Measurements from ENCODE around the gene STARD7.
A peak's percentile ranks its signal among the peaks of the same experiment; 100 is the strongest.

Gene STARD7

GRCh38 chr2:96253006-96253405, 44.4 kb upstream of the STARD7 start:
- Histone ChIP-seq H2BK12ac (ENCODE audit: low read length in 2 of 2) (no peak overlapping the region), H2AFZ (ENCODE audit: low read depth, low read length) (no peak overlapping the region), H3K4me2 (ENCODE audit: low read length, poor library complexity, severe bottlenecking) (no peak overlapping the region), H2BK5ac (ENCODE audit: low read depth, low read length, poor library complexity, severe bottlenecking) (no peak overlapping the region), H3K18ac (ENCODE audit: low read depth in 1 of 2, low read length in 2 of 2) (no peak overlapping the region), H3K79me1 (replicated peaks; ENCODE audit: low read length, poor library complexity, severe bottlenecking) (peaks cover 33% of the 10 kb centered on the region), H2BK15ac (ENCODE audit: low read depth, poor library complexity, severe bottlenecking) (no peak overlapping the region), H2BK120ac (ENCODE audit: low read depth, low read length) (no peak overlapping the region), H4K91ac (ENCODE audit: low read length) (no peak overlapping the region), H2AK5ac (ENCODE audit: low read length, severe bottlenecking) (no peak overlapping the region), H3K23ac (ENCODE audit: low read length in 2 of 2) (no peak overlapping the region), H3K27me3 (ENCODE audit: control insufficient read depth in 1 of 2, insufficient read depth in 1 of 2, low read length in 2 of 2) (no peaks in the 10 kb centered on the region), H3K36me3 (ENCODE audit: control insufficient read depth in 1 of 2, insufficient read depth in 2 of 2, low read depth in 1 of 2, low read length in 2 of 2) (peaks cover 44 to 55% of the 10 kb centered on the region in 2 experiments), H3K9me3 (ENCODE audit: control insufficient read depth, low read length) (no peaks in the 10 kb centered on the region), H3K27ac (ENCODE audit: low read length, poor library complexity, severe bottlenecking) (no peak overlapping the region), H3K14ac (ENCODE audit: low read length in 2 of 2) (no peak overlapping the region), H3K4ac (ENCODE audit: low read depth in 1 of 2, low read length in 2 of 2) (no peak overlapping the region), H3K4me1 (ENCODE audit: control insufficient read depth, insufficient read depth, low read depth, low read length) (peaks cover 11% of the 10 kb centered on the region), H3K4me3 (ENCODE audit: insufficient read depth in 1 of 2, low read depth in 1 of 2, low read length in 2 of 2) (no peak overlapping the region), H4K8ac (ENCODE audit: low read length) (no peak overlapping the region), H3K9ac (ENCODE audit: low read length) (no peak overlapping the region)
- DNase-seq, result no peak
- 96% methylated on average over 7 of the region's 7 CpGs for WGBS

- Histone ChIP-seq H3K4me1 (ENCODE audit: control insufficient read depth, insufficient read depth, low read depth, low read length) (peaks cover 10% of the 10 kb centered on the region), H3K18ac (ENCODE audit: low read depth in 1 of 2, low read length in 2 of 2) (no peak overlapping the region), H3K14ac (ENCODE audit: low read length in 2 of 2) (no peak overlapping the region), H2BK12ac (ENCODE audit: low read length in 2 of 2) (peak overlapping the region in 1 of 2 experiments; percentile 33), H3K23ac (ENCODE audit: low read length in 2 of 2) (peak overlapping the region in 1 of 2 experiments; percentile 79), H4K8ac (ENCODE audit: low read length) (no peak overlapping the region), H3K27ac (ENCODE audit: low read length, poor library complexity, severe bottlenecking) (no peak overlapping the region), H3K27me3 (ENCODE audit: control insufficient read depth in 1 of 2, insufficient read depth in 1 of 2, low read length in 2 of 2) (no peaks in the 10 kb centered on the region), H3K9ac (ENCODE audit: low read length) (no peak overlapping the region), H3K9me3 (ENCODE audit: control insufficient read depth, low read length) (no peaks in the 10 kb centered on the region), H4K91ac (ENCODE audit: low read length) (no peak overlapping the region), H3K79me1 (replicated peaks; ENCODE audit: low read length, poor library complexity, severe bottlenecking) (peaks cover 30% of the 10 kb centered on the region), H3K4me3 (ENCODE audit: insufficient read depth in 1 of 2, low read depth in 1 of 2, low read length in 2 of 2) (no peak overlapping the region), H2AK5ac (ENCODE audit: low read length, severe bottlenecking) (no peak overlapping the region), H3K36me3 (ENCODE audit: control insufficient read depth in 1 of 2, insufficient read depth in 2 of 2, low read depth in 1 of 2, low read length in 2 of 2) (peaks cover 44 to 55% of the 10 kb centered on the region in 2 experiments), H2BK120ac (ENCODE audit: low read depth, low read length) (no peak overlapping the region), H3K4me2 (ENCODE audit: low read length, poor library complexity, severe bottlenecking) (no peak overlapping the region), H2AFZ (ENCODE audit: low read depth, low read length) (no peak overlapping the region), H2BK5ac (ENCODE audit: low read depth, low read length, poor library complexity, severe bottlenecking) (no peak overlapping the region), H2BK15ac (ENCODE audit: low read depth, poor library complexity, severe bottlenecking) (no peak overlapping the region), H3K4ac (ENCODE audit: low read depth in 1 of 2, low read length in 2 of 2) (no peak overlapping the region)
- WGBS, result 95% methylated on average over 8 of the region's 8 CpGs
- DNase-seq, result no peak
These were observed 43.9 kb upstream of the STARD7 start for GRCh38 chr2:96252526-96252925.

GRCh38 chr2:96251721-96252292, 43.2 kb upstream of the STARD7 start:
- Histone ChIP-seq H3K4me2 (ENCODE audit: low read length, poor library complexity, severe bottlenecking) (no peak overlapping the region), H3K27me3 (ENCODE audit: control insufficient read depth in 1 of 2, insufficient read depth in 1 of 2, low read length in 2 of 2) (no peaks in the 10 kb centered on the region), H3K4ac (ENCODE audit: low read depth in 1 of 2, low read length in 2 of 2) (no peak overlapping the region), H2BK5ac (ENCODE audit: low read depth, low read length, poor library complexity, severe bottlenecking) (no peak overlapping the region), H2BK120ac (ENCODE audit: low read depth, low read length) (no peak overlapping the region), H2BK15ac (ENCODE audit: low read depth, poor library complexity, severe bottlenecking) (no peak overlapping the region), H2AK5ac (ENCODE audit: low read length, severe bottlenecking) (no peak overlapping the region), H3K36me3 (ENCODE audit: control insufficient read depth in 1 of 2, insufficient read depth in 2 of 2, low read depth in 1 of 2, low read length in 2 of 2) (peaks cover 44 to 53% of the 10 kb centered on the region in 2 experiments), H3K14ac (ENCODE audit: low read length in 2 of 2) (no peak overlapping the region), H4K91ac (ENCODE audit: low read length) (no peak overlapping the region), H3K79me1 (replicated peaks; ENCODE audit: low read length, poor library complexity, severe bottlenecking) (peaks cover 29% of the 10 kb centered on the region), H3K4me3 (ENCODE audit: insufficient read depth in 1 of 2, low read depth in 1 of 2, low read length in 2 of 2) (no peak overlapping the region), H3K27ac (ENCODE audit: low read length, poor library complexity, severe bottlenecking) (no peak overlapping the region), H3K18ac (ENCODE audit: low read depth in 1 of 2, low read length in 2 of 2) (peak overlapping the region in 1 of 2 experiments; percentile 7), H3K9ac (ENCODE audit: low read length) (peak overlapping the region; percentile 33), H2BK12ac (ENCODE audit: low read length in 2 of 2) (no peak overlapping the region), H2AFZ (ENCODE audit: low read depth, low read length) (no peak overlapping the region), H3K4me1 (ENCODE audit: control insufficient read depth, insufficient read depth, low read depth, low read length) (peaks cover 10% of the 10 kb centered on the region), H4K8ac (ENCODE audit: low read length) (peak overlapping the region; percentile 45), H3K23ac (ENCODE audit: low read length in 2 of 2) (no peak overlapping the region), H3K9me3 (ENCODE audit: control insufficient read depth, low read length) (no peaks in the 10 kb centered on the region)
- WGBS, result 59% methylated on average over 6 of the region's 6 CpGs
- peak; percentile 96 for DNase-seq

- Histone ChIP-seq H3K27ac (ENCODE audit: low read length, poor library complexity, severe bottlenecking) (no peak overlapping the region), H3K4me2 (ENCODE audit: low read length, poor library complexity, severe bottlenecking) (no peak overlapping the region), H3K27me3 (ENCODE audit: control insufficient read depth in 1 of 2, insufficient read depth in 1 of 2, low read length in 2 of 2) (no peaks in the 10 kb centered on the region), H3K14ac (ENCODE audit: low read length in 2 of 2) (no peak overlapping the region), H2AK5ac (ENCODE audit: low read length, severe bottlenecking) (no peak overlapping the region), H4K91ac (ENCODE audit: low read length) (no peak overlapping the region), H3K4me3 (ENCODE audit: insufficient read depth in 1 of 2, low read depth in 1 of 2, low read length in 2 of 2) (no peak overlapping the region), H2BK120ac (ENCODE audit: low read depth, low read length) (no peak overlapping the region), H2BK5ac (ENCODE audit: low read depth, low read length, poor library complexity, severe bottlenecking) (no peak overlapping the region), H2AFZ (ENCODE audit: low read depth, low read length) (no peak overlapping the region), H3K18ac (ENCODE audit: low read depth in 1 of 2, low read length in 2 of 2) (no peak overlapping the region), H3K36me3 (ENCODE audit: control insufficient read depth in 1 of 2, insufficient read depth in 2 of 2, low read depth in 1 of 2, low read length in 2 of 2) (peaks cover 43% of the 10 kb centered on the region in 2 experiments), H3K4ac (ENCODE audit: low read depth in 1 of 2, low read length in 2 of 2) (no peak overlapping the region), H3K9me3 (ENCODE audit: control insufficient read depth, low read length) (no peaks in the 10 kb centered on the region), H3K23ac (ENCODE audit: low read length in 2 of 2) (no peak overlapping the region), H4K8ac (ENCODE audit: low read length) (no peak overlapping the region), H2BK15ac (ENCODE audit: low read depth, poor library complexity, severe bottlenecking) (no peak overlapping the region), H2BK12ac (ENCODE audit: low read length in 2 of 2) (no peak overlapping the region), H3K79me1 (replicated peaks; ENCODE audit: low read length, poor library complexity, severe bottlenecking) (peaks cover 24% of the 10 kb centered on the region), H3K4me1 (ENCODE audit: control insufficient read depth, insufficient read depth, low read depth, low read length) (peaks cover 11% of the 10 kb centered on the region), H3K9ac (ENCODE audit: low read length) (peak overlapping the region; percentile 58)
- DNase-seq, result no peak
- 93% methylated on average over 6 of the region's 6 CpGs for WGBS
These were observed 41.6 kb upstream of the STARD7 start for GRCh38 chr2:96250188-96250587.

Data from mesenchymal stem cell (in vitro differentiated cells and primary cell).